HG03575 (cell line): ENCODE measurements around the gene TTLL12.

ENCODE experiments used
- ATAC-seq: cut with Tn5 transposase; IDR thresholded peaks from one replicate; pipeline ENCODE4 v1.9.1; 2021; ENCODE audit not compliant: unreplicated experiment, insufficient number of reproducible peaks, low FRiP score; ENCODE audit errors: extremely low read depth

The TTLL12 gene

DNA sequence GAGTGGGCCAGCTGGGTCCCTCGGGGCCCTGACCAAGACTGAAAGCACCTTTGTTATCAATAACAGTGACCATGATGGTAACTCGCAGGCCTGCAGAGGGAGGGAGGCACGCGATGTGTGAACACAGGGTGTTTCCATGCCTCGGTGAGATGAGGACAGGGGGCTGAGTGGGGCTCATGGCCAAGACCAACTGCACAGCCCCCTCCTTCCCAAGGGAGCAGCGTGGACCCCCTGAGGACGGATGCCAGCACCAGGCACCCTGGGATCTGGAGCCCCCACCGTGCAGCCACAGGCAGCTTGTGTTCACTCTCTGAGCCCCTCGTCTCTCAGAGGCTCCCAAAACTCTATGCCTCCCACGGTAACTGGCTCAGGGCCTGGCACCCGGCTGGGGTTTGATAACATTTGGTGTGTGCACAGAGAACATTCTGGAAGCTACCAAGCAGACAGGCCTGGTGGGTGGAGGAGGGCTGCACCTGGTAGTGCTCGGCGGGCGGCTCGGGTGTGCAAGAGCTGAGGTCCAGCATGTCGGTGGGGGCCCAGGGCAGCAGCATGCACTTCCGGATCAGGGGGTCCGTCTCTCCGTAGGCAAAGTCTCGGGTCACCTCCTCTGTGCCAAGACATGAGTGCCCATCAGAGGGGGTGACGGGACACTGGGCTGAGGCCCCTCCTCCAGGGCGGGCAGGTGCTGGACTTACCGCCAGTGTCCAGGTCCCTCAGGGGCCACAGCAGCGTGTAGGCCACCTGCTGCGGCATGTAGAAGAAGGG is 7.6 kb downstream of the TTLL12 start:
- no peak for ATAC-seq

DNA sequence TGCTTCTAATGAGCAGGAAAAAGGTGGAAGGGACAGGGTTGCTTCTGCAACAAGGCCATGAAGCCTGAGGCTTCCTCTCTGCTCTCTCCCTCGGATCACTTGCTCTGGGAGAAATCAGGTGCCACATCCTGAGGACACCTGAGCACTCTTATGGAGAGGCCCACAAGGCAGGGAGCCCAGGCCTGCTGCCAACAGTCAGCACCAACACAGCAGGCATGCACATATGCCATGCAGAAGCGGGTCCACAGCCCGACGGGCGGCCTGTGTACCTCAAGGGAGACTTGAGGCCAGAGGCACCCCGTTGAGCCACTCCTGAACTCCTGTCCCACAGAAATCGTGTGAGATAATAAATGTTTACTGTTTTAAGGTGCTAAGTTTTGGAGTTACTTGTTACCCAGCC is 9.5 kb downstream of the TTLL12 start:
- no peak for ATAC-seq

DNA sequence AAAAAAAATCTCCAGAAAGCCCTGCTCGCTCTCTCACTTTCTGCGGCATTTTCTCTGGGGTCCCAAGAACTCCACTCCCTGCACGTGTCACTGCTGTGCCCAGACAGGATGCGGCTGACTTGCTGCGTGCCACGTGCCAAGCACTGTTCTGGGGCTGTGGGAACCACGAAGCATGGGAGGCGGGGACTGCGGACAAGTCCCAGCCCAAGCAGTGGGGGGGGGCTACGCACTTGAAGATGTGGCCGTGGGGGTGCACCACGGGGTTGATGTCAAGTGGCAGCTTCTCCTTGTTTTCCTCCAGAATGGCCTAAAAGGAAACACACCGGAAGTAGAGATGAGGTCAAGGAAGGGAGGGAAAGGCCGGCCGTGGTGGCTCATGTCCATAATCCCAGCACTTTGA is 10.8 kb downstream of the TTLL12 start:
- ATAC-seq = no peak

DNA sequence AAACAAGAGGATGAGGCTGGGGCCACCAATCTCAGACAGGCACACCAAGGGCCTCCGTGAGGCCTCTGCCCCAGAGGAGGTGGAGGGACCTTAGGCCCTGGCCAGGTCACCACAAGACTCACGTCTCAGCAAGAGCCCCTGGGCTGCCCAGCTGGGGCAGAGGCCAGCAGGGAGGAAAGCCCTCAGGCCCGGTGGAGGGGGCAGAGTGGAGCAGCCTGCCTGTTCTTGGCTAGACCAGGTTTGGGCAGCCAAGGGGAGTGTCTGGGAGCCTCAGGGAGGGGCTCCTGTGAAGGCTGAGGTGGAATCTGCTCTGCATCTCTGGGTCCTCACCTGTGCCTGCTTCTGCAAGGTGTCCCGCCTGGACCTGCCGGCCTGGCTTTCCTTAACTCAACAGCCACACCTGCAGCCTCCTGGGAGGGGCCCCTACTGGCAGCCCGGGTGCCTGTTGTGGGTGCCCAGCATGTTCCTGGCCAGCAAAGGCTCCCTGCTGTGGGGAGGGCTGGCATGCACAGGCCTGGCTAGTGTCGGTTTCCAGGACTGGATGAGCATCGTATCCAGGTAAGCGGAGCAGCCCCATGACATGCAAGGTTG is 11.9 kb downstream of the TTLL12 start:
- ATAC-seq = no peak

DNA sequence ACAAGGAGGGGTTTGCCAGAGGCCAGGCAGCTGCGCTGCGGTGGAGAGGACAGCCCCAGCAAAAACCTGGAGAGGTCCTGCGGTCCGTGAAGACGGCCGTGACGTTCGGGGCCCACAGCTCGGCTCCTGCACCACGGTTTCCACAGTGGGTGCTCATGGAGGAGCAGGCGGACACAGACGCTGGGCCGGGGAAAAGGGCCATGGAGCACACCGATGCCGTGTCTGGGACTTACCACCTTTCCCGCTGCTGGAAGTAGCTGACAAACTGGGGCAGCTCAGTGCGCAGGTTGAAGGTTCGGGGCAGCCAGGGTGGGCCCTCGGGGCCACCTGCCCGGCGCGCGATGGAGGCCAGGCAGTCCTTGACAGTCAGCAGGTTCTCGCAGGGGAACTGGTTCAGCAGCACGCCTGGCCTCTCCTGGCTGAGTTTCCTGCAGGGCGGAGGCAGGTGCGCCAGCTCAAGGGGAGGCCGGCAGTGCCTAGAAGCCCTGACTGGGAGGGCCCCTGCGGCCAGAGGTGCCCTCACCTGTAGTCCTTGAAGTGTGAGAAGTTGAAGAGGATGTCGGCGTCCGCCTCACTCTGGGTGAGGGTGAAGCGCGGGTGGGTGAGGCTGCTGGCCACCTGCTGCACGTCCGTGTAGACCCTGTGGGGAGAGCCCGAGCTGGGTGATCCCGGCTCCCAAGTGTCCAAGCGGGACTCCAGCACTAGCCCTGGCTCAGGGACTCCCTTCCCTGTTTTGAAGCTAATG is 12.8 kb downstream of the TTLL12 start:
- ATAC-seq = no peak

DNA sequence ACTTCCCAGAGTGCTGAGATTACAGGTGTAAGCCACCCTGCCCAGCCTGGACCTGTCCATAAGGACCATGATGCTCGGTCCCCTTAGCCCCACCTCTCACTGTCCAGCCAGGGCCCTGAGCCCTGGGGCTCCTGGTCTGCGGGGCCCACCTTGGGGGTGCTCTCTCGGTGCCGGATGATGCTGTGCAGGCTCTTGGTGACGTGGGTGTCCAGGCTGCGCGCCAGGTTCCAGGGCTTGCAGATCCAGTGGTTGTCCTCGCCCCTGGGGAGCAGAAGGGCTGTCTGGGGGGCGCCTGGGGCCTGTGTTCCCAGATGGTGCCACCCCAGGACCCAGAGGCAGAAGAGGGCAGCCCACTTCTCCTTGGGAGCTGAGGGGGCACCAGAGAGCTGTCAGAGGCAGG is 13.4 kb downstream of the TTLL12 start:
- no peak for ATAC-seq

DNA sequence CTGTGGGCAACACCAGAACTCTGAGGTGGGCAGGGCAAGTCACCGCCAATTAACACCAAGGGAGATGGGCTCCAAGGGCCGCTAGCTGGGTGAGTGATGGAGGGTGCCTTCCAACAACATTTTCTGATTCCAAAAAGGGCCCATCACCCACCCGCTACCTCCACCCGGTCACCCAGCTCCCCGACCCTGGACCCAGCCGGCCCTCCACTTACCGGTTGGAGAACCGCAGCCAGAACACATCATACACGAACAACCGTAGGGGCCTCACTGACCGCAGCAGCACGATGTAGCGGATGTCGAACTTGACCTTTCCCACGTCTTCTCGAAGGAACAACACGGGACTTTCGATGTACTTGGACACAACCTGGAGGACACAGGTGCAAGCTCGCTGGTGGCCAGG is 14.7 kb downstream of the TTLL12 start:
- no peak for ATAC-seq

DNA sequence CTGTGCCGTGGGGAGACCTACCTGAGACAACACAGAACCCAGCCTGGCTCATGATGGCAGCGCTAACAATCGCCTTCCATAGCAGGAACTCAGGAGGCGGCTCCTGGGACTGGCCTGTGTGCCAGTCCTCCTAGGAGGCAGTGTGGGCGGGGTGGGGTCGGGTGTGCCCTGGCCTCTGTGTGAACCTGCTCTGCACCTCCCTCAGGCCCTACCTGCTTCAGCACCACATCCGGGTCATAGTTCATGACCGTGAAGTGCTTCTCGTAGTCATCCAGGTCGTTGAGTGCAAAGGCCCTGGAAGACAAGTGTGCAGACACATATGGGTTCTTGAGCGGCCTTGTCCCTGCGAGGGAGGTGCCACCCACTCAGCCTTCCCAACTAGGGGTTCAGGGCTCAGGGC is 15.3 kb downstream of the TTLL12 start:
- ATAC-seq = no peak

DNA sequence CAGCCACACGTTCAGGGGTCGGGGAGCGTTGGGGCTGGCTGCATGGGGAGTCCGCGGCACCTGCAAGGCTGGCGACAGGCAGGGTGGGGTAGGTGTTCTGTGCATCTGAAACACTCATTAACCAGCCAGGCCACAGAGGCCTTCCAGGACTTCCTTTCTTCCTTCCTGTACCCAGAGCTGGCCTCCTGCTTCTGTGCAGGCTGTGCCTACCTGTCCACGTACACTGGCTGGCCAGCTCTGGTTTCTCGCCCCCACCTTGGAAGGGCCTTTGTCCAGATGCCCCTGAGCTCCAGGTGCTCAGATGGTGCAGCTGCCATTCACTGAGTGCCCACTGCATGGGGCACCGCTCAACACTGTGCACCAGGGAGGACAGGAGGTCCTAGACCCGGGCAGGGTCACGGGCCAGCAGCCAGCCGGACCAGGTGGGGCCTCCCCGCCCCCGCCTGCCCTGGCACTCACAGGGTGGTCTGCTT is 15.9 kb downstream of the TTLL12 start:
- no peak for ATAC-seq

DNA sequence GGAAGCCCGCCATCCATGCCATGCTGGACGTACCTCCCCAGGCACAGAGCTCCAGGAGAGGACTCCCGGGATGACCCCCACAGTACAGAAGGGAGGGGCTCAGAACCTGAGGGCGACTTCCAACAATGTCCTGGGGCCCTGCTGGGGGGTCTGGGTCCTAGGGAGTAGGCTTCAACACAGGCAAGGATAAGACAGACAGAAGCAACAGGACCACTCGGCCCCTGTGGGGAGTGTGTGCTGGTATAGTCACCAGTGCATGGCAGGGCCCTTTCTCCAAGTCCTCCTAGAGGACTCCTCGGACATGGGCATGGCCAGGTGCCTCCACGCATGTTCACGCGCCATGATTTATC is 16.8 kb downstream of the TTLL12 start:
- no peak for ATAC-seq

DNA sequence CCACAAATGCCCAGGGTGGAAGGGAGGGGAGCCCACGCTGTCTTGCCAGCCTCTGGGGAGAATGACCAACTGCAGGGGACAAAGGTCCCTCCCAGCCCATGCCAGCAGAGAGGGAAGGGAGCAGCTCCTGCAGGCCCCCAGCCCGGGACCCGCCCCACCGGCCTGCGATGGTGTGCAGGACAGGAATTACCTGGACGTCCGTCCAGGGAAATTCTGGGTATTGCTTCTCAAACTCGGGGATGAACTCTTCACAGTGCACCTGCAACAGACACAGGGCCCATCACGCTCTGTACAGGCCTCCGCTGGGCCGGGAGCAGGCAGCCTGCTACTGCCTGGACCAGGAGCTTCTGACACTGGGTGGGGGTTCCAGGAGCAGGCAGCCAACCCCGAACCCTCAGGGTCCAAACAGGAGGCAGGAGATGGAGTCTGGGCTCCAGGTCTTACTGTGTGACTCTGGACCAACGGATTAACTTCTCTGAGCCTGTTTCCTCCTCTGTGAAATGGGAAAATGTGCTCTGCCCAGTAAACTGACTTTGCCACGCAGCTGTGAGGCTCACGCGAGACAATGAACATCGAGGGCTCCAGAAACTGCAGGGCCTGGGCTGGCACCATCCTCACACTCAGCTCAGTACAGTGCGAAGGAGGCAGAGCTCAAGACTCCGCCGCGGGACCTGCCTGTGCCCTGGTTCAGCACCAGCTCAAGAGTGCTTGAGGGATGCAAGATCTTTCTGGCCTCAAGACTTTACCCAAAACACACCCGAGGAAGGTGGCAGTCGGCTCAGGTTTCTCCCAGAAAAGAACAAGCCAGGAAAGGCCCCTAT is 17.4 kb downstream of the TTLL12 start:
- no peak for ATAC-seq

DNA sequence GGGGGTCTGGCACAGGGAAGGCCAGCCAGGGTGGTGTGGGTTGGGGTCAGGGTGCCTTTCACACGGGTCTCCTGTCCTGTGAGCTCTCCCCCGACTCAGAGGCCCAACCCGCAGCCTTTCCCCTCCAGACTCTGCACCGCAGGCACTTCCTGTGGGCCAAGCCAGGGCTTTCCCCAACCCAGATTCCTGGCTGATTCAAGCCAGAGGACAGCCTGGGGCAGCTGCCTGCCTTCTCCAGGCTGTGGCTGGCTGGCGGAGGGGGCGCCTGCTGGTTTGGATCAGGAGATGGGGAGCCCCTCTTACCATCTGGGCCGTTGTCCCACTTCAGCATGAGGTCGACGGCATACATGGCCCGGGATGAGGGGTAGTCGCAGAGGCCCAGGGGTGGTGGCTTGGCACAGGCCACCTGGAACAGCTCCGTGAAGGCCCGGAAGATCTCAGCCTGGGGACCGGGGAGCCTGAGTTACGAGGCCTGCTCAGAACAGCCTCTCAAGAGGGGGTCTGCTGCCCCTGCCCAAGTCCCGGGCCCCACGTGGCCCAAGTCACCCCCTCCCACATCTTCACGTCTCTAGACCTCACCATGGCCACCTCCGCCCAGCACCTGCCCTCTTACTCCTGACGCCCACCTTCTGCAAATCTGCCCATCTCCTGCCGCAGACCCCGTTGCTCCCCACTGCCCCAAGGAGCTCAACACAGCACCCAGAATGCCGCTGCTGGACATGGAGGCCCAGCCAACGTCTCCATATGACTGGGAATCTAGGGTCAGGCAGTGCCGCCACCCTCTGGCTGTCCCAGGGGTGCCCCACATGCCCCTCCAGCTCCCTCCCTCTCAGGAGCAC is 18.2 kb downstream of the TTLL12 start:
- ATAC-seq = no peak

DNA sequence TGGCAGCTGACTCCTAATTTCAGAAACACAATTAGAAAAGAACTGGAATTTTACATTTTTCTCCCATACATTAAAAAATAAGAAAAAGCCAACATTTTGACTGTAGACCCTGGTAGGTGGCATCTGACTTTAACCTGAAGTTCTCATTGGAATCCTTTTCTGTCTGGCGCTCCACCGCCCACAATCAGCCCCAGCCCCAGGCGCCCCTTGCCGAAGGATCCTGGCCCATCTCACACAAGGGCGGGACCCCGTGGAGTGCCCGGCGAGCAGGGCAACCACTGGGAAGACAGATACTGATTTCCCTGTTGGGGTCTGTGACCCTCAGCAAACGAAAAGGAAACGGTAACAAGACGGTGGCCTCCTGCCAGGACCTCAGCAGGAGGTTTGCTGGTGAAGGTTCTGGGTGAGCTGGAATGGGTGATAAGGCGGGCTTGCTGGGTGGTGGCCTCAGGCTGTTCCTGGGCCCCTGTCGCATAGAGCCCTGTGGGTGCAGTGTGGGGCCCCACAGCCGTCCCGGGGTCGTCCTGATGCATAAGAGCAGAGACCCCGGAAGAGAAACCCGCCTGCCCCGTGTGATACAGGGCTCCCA is 19.8 kb downstream of the TTLL12 start:
- no peak for ATAC-seq

DNA sequence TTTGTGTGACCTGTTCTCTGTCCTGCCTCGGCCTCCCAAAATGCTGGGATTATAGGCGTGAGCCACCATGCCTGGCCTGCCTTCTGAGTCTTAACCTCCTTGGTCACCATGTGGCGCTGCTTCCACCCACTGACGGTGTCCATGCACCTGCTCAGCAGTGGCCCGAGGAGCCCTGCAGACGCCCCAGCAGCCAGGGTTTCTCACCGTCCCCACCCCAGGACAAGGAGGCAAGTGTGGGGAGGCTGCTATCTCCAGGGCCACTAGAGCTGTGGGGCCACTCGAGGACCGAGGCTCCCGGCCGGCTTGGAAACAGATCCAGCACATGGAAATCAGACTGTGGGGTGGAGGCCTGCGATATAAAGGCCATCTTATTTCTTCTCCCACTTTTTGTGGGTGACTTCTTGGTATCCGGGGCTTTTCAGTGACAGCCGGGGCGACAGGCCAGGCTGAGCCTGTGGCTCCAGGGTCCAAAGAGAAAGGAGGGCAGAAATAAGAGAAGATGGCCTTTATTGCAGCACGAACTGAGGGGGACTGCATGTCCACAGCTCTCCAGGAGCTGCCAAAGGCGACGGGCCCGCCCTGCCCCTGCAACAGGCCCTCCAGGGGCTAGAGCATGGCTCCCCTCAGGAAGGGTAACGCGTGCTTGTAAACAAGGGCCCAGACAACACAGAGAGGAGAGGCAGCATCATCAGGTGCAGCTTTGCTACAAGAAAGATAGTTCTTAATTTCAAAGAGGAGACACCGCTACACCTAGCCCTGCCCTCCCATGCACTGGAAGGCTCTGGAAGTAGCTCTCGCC is 20.6 kb downstream of the TTLL12 start:
- no peak for ATAC-seq

DNA sequence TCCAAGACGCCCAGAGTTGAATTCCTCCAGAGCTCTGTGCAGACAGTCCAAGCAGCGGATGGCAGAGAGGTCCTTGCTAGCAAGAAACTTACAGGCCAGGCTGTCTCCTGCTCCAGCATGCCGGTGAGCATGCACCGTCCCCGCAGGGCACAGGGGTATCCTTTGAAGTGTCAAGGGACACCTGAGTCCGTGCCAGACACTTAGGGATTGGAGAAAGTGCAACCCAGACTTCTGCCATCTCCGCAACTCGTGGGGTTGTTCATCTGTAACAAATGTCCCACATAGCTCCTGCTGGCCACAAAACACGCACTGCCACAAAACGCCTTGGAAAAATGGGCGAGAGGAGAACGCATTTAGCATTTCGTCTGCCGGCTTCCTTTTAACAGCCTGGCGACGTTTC is 22.3 kb downstream of the TTLL12 start:
- no peak for ATAC-seq

DNA sequence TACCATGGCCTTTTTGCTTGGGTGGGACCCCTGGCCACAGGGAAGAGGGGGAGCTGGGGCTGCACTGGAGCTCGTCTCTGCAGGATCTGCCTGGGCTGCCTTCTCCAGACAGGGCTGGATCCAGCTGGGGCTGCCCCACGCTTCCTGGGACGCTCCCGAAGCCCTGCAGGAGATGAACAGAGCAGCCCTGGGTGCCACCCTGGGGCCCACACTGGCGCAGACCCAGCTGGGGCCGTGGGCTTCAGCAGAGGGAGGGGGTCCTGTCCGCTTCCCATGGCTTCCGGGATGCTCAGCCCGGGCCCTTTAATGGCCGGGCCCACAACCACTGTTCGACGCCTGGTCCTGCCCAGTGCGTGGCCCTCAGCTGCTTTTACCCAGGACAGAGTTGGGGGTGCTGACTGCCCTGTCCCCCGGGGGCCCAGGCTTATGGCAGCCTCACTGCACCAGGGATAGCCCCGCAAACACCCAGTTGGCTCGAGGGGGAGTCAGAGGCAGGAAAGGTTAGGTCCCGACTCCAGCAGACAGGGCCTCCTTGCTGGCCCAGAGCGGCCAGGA is 23.6 kb downstream of the TTLL12 start:
- ATAC-seq = no peak

DNA sequence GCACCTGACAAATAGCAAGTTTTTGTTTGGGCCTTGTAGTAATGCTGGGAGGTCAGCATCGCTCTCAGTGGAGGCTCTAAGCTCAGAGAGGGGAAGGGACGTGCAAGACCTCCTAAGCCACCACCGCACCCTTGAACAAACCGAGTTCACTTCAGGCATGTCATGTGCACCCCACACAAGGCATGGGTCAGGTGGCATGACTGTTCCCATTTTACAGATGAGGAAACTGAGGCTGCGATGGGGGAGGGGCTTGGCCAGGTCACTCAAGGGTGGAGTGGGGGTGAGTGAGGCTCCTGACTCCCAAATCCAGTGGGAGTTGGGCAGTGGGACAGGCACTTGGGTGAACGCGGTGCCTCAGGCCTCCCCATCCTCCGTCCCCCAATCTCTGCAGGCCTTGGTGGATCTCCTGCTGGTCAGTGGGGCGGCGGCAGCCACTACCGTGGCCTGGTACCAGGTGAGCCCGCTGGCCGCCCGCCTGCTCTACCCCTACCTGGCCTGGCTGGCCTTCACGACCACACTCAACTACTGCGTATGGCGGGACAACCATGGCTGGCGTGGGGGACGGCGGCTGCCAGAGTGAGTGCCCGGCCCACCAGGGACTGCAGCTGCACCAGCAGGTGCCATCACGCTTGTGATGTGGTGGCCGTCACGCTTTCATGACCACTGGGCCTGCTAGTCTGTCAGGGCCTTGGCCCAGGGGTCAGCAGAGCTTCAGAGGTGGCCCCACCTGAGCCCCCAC is 24.4 kb downstream of the TTLL12 start:
- no peak for ATAC-seq
